DMS153 (cell line): ENCODE measurements around the gene VPS13C.
"Not testable (repeated sequence)": the region's sequence is repeated elsewhere in the genome, so short reads cannot be mapped to it uniquely, and the experiment has no call there.

Experiments used
- DNase-seq: peaks from one replicate; lab custom pipeline; 2025; lab: John Stamatoyannopoulos, UW

The VPS13C gene

DNA sequence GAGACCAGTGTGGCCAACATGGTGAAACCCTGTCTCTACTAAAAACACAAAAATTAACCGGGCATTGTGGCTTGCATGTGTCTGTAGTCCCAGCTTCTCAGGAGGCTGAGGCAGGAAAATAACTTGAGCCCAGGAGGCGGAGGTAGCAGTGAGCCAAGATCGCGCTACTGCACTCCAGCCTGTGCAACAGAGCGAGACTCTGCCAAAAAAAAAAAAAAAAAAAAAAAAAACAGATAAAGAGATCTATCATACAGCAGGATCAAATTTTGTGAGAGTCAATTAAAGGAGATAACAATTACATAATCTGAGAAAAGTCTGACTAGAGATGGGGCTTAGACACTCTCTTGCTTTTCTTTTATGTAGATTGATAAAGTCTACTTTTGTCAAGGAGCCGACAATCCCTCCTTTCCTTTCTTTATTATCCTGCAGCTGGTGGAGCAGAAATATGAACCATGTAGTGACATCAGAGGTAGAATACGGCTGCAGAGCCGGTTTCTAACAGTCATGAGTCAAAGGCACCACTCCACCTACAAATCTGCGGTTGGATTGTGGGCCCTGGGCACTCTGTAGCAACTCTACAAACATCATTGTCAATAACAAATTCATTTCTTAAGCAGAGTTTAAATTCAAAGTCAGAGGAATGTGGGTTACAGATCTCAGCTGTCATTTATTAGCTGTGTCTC lies 15.5 kb upstream of the VPS13C start:
- DNase-seq: peak; percentile 36

GRCh38 chr15:62071711-62072308 lies 11.6 kb upstream of the VPS13C start:
- no peak for DNase-seq

- no peak for DNase-seq
Measured at GRCh38 chr15:62069551-62069950, 9.3 kb upstream of the VPS13C start.

DNA sequence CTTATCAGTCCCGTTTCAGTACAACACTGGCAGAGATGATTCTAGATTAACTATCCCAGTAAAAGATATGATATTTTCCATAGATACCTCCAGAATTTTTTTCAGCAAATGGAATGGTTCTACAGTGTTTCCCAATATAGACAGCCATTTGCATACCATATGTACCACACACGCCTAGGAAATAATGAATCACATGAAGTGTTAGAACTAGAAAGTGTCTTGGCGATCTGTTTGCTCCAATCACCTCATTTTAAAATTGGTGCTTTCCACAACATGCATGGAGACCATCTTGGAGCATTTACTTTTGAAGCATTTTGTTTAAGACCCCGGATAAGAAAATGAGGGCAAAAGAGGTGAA lies 8.5 kb upstream of the VPS13C start:
- DNase-seq: no peak

- DNase-seq: no peak
Measured at GRCh38 chr15:62068071-62068809, 8.0 kb upstream of the VPS13C start.

DNA sequence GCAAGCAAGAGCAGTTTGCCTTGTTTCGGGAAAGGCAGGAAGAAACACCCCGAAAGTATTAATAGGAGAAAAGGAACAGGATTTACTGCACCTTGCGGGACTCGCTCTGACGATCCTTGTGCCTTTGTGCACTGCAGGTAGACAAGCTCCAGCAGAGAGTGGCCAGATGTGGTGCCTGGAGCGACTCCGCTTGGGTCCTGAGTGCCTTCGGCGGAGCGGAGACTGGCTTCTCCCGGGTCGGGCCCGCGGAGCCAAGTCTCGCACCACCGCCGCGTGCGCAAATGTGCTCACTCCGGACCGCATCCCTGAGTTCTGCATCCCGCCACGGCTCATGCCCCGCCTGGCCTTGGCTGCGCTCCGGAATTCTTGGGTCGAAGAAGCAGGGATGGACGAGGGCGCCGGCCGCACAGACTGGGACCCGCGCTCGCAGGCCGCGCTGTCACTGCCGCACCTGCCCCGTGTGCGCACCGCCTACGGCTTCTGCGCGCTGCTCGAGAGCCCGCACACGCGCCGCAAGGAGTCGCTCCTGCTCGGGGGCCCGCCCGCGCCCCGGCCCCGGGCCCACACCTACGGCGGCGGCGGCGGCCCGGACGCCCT lies 7.3 kb upstream of the VPS13C start:
- no peak for DNase-seq

DNA sequence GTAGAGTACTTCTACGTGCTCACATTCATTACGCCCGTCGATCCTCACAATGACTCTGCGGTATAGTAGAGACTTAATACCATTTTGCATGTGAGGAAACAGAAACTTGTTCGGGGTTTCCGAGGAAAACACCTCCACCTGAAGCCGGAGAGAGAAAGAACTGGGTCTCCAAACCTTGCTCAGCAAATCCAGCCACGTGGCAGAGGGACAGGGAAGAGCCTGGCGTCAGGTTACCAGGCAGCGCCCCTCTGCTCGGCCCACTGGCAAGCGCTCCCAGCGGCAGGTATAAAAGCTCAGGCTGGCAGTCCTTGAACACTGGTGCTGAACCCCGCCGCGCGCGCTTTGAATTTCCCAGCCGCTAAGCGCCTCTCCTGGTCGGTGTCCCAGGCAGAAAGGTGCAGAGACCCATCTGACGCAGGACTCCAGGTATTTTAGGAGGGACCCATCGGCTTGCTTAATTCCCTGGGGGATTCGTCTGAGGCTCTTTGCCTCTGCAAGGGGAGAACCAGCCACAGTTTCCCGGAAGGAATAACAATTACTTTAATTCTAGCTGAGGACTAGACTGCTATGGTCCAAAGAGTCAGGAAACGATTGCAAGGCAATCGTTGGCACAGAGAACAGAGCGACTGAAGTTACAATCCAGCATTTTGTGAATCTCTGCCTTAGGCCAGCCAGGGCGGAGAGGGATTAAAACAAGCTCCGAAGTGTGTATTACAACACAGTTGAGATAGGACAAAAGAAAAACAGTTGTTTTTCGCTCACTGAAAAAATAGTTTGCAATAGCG lies 6.6 kb upstream of the VPS13C start, which contains the start of gene C2CD4A:
TSS of gene C2CD4A (plus strand) at position 315 of the 785 bp plus-strand sequence. CDS start 637 bp downstream, outside the sequence.
- peak; percentile 48 for DNase-seq

DNA sequence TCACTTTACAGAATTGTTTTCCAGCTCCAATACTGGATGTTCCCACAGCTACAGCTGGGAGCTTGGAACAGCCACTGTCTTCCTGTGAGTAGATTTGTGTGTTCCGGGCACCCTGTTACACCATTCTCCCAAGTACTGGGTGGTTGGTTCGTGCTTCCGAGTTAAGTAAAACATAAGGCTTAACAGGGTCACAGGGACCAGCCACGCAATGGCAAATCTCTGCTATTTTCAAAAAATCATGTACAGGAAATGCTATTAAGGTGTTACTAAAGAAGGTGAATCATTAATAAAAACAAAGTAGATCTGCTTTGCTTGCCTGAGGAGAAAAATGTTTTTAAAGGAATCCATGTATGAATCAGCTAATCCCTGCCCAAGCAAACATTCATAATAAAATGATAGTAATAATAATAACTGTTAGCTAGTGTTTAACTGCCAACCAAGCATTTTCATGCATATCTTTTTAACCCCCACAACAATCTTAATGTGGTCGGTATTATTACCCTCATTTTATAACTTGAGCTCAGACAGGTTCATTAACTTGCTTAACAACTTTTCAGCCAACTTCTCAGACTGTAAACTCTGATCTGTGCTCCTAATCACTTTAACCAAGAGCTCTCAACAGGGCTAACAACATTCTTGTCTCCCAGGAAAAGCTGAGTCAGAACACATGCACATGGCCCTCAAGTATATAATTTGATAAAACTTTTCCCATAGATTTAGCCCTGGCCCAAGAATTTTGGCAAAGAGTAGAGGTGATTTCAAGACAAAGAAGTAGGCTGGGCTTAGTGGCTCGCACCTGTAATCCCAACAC lies 3.8 kb upstream of the VPS13C start:
- DNase-seq: no peak

- no peak for DNase-seq
Measured at GRCh38 chr15:62060896-62061280, 641 bp upstream of the VPS13C start.

GRCh38 chr15:62059816-62060112 lies 483 bp downstream of the VPS13C start:
- no peak for DNase-seq

- no peak for DNase-seq
Measured at GRCh38 chr15:62059108-62059815, 985 bp downstream of the VPS13C start.

- DNase-seq: no peak
Measured at GRCh38 chr15:62058327-62059028, 1.8 kb downstream of the VPS13C start.

GRCh38 chr15:62057341-62057980 lies 2.8 kb downstream of the VPS13C start:
- no peak for DNase-seq

DNA sequence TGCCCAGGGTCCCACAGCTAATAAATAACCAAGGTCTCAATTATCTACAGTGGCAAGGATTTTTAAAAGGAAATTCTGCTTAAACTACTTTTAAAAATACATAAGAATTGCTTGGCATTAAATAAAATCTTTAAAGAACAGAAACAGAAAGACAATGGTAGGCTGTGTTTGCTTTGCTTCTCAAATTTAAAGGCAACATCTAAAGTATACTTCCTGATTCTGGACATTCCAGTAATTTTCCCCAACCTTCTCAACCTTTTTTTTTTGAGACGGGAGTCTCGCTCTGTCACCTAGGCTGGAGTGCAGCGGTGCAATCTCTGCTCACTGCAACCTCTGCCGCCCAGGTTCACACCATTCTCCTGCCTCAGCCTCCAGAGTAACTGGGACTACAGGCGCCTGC lies 5.3 kb downstream of the VPS13C start:
- no peak for DNase-seq

- no peak for DNase-seq
Measured at GRCh38 chr15:62053439-62054085, 6.7 kb downstream of the VPS13C start.

- DNase-seq: no peak
Measured at GRCh38 chr15:62052713-62053112, 7.5 kb downstream of the VPS13C start.

DNA sequence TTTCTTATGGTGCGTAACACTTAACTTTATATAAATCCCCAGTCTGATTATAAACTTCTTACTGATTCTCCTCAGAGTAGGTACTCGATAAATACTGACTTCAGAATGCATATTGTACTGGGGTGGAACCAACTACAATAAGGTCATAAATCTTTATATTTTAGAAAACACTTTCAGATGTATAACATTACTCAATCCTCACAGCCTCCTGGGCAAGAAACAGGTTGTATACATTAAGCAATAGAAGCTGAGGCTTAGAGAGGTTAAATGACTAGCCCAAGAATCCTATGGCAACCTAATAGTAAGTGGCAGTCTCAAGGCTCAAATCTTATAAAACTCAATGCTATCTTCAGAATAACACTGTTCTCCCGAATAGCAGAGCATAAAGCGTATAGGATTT lies 9.1 kb downstream of the VPS13C start:
- DNase-seq: no peak

DNA sequence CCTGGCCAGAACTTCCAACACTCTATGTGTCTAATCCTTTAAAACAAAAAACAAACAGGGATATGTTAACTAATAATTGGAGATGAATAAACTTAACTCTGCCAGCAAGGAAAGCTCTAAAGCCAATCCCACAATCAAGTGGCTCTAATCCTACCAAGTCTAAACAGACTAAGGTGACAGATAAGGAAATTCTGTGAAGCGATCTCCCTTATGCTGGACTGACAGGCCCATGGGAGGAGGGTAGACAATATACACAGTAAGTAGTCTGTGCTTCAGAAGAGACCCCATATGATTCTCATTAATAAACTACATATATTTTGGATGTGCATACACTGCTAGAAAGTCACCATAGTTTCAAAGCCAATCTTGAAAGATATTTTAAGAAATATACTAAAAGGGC lies 10.1 kb downstream of the VPS13C start:
- no peak for DNase-seq

DNA sequence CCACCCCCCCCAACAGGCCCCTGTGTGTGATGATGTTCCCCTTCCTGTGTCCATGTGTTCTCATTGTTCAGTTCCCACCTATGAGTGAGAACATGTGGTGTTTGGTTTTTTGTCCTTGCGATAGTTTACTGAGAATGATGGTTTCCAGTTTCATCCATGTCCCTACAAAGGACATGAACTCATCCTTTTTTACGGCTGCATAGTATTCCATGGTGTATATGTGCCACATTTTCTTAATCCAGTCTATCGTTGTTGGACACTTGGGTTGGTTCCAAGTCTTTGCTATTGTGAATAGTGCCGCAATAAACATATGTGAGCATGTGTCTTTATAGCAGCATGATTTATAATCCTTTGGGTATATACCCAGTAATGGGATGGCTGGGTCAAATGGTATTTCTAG lies 12.0 kb downstream of the VPS13C start:
- not testable (repeated sequence) for DNase-seq
